Stimulated activated naive CD8-positive, alpha-beta T cell treated with anti-CD3 and anti-CD28 coated beads, Interleukin-15, amount 100 ng/mL, for 72 hours (primary cell): Measurements from ENCODE around the gene CAVIN1.
"Not testable (repeated sequence)": the region's sequence is repeated elsewhere in the genome, so short reads cannot be mapped to it uniquely, and the experiment has no call there.

ENCODE experiments used
- ATAC-seq: fragments of 150-1000 bp; cut with Tn5 transposase; 2 replicates; pipeline ENCODE4 v1.10.0; 2021; ENCODE audit warnings: mild to moderate bottlenecking, moderate library complexity
- DNase-seq, 2 donors: peaks; one replicate each; pipeline ENCODE4 v3.0.0; 2021 to 2022
- H3K27ac Mint-ChIP-seq, 2 donors: one replicate each; pipeline ENCODE4 v1.8.0; 2022; ENCODE audit warnings: mild to moderate bottlenecking in 2 of 2, mixed read lengths in 2 of 2, moderate library complexity in 2 of 2
- H3K27me3 Mint-ChIP-seq: one replicate; pipeline ENCODE4 v1.8.0; 2022; ENCODE audit warnings: mixed read lengths
- H3K4me1 Mint-ChIP-seq: one replicate; pipeline ENCODE4 v1.8.0; 2022; ENCODE audit warnings: mild to moderate bottlenecking, mixed read lengths
- H3K4me3 Mint-ChIP-seq, 2 donors: one replicate each; pipeline ENCODE4 v1.8.0; 2022; ENCODE audit warnings: mild to moderate bottlenecking in 2 of 2, mixed read lengths in 2 of 2, moderate library complexity in 1 of 2
- H3K9me3 Mint-ChIP-seq, 2 donors: one replicate each; pipeline ENCODE4 v1.8.0; 2022; ENCODE audit warnings: mixed read lengths in 2 of 2

Gene CAVIN1, protein sequence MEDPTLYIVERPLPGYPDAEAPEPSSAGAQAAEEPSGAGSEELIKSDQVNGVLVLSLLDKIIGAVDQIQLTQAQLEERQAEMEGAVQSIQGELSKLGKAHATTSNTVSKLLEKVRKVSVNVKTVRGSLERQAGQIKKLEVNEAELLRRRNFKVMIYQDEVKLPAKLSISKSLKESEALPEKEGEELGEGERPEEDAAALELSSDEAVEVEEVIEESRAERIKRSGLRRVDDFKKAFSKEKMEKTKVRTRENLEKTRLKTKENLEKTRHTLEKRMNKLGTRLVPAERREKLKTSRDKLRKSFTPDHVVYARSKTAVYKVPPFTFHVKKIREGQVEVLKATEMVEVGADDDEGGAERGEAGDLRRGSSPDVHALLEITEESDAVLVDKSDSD

DNA sequence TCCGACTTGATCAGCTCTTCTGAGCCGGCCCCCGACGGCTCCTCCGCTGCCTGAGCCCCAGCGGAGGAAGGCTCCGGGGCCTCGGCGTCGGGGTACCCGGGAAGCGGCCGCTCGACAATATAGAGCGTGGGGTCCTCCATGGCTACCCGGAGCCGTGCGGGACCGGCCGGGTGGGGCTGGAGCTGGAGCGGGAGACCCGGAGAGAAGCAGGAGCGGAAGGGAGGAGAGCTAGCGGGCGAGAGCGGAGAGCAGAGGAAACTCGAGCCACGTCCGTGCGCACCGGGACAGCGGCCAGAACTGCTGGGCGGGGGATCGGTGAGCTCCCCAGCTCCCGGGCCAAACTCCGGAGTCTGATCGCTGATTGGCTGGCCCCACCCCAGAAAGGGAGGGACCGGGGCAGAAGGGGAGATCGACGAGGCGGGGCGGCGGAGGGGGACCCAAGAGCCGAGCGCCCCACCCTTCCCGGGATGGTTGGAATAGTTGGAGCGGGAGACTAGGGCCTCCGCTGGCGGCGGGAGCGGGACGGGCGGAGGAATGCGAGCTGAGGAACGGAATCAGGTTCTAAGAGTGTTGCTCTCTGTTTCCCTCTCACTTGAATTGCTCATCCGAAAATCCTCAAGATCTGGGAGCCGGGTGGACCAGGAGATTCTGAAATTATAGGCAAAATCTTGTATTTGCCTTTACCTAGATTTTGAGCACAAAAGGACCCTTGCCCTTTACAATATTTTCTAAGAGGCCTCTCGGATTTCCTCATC, at the start of gene CAVIN1:
Gene CAVIN1, minus strand, starts transcription at position 299 of the 755 bp plus-strand sequence. Its CDS starts 159 bp downstream, at position 140.
- peaks cover 50% of the 10 kb centered on the region for H3K27me3 Mint-ChIP-seq
- DNase-seq (no peak), ATAC-seq (peak; percentile 52)
- no peaks in the 10 kb centered on the region for H3K9me3 Mint-ChIP-seq
- H3K4me3 Mint-ChIP-seq: peak within 1 kb of the TSS; percentile 92 to 93
- H3K4me1 Mint-ChIP-seq: peaks cover 40% of the 10 kb centered on the region
- no peak within 1 kb of the TSS for H3K27ac Mint-ChIP-seq

DNA sequence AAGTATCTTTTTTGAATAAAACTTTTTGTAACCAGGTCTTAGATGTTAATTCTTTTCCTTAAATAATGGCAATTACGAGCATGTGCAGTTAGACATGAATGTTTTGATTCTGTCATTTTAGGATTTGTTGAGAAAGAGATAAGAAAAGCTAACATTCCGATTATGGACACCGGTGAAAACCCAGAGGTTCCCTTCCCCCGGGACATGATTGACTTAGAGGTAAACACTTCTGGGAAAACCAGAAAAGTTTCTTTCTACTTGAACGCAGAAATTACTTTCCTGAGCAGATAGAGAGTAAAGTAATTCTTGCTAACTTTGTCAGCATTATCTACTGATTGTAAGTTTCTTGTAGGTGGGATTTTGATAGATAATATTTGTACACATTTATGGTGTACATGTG, 44.8 kb upstream of the CAVIN1 start:
- no peaks in the 10 kb centered on the region for H3K4me1 Mint-ChIP-seq

DNA sequence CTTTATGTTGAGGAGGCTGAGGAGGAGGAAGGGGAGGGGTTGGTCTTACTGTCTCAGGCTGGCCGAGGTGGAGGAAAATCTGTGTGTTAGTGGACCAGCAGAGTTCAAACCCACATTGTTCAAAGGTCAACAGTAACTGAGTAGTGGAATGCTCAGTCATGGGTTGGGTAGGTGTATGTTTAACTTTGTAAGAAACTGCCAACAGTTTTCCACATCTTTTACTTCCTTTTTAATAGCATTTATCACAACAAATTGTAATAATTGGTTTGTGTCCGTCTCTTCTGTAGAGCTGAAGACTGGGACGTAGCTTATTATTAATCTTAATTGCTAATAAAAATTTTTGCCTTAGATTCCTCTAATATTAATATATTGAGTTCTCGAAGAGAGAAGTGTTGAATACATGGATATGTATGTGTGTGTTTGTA, 40.9 kb upstream of the CAVIN1 start:
- H3K9me3 Mint-ChIP-seq: no peaks in the 10 kb centered on the region
- no peak for DNase-seq
- no peaks in the 10 kb centered on the region for H3K27me3 Mint-ChIP-seq
- no peak overlapping the region for H3K27ac Mint-ChIP-seq
- H3K4me3 Mint-ChIP-seq: no peak overlapping the region
- H3K4me1 Mint-ChIP-seq: peaks cover 17% of the 10 kb centered on the region
- no peak for ATAC-seq

More for the DNA sequence above, 44.8 kb upstream of the CAVIN1 start:
- DNase-seq: no peak
- no peak for ATAC-seq
- no peaks in the 10 kb centered on the region for H3K27me3 Mint-ChIP-seq
- no peak overlapping the region for H3K27ac Mint-ChIP-seq
- no peaks in the 10 kb centered on the region for H3K9me3 Mint-ChIP-seq
- H3K4me3 Mint-ChIP-seq: no peak overlapping the region

DNA sequence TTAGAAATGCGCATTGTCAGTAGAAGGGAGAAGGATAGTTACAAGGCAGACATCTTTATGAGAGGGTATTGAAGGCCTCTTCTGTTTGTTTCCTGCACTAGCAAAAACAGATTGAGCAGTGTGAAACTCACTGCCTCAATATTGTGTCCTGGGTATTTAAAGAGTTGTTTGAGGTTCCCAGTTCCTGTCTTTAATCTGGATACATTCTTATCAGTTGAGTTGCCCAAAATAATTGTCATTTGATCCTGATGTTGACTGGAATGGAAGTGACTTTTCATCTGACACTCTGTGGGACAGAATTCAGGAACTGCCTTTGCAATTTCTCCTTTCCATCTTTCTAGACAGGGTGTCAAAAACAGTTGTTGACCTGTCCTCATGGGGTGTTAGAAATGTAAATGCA, 37.3 kb upstream of the CAVIN1 start:
- H3K9me3 Mint-ChIP-seq: no peaks in the 10 kb centered on the region
- peaks cover 3% of the 10 kb centered on the region for H3K27me3 Mint-ChIP-seq
- H3K4me1 Mint-ChIP-seq: peaks cover 46% of the 10 kb centered on the region
- H3K4me3 Mint-ChIP-seq: peak overlapping the region; percentile 90 to 99
- DNase-seq (no peak), ATAC-seq (no peak)
- no peak overlapping the region for H3K27ac Mint-ChIP-seq

DNA sequence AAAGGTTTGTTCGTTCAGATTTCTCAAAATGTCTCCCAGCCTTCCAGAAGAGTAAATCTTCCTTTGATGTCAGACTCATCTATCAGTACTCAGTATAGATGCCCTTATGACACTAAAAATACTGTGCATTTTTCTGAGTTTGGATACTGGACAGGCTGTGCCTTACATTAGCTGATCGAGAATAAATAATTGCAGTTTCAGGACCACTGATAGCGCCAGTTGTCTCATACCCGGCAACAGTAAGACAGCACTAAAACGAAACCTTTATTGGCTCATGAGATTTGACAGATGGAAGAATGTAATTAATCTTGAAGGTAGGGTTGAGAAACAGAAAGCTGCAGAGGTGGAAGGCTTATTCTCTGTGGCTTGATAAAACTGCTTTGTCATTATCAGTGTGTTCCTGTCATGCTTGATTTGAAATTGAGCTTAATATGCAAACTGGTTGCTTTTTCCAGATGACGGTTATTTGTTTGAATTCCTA, 36.8 kb upstream of the CAVIN1 start:
- peak overlapping the region; percentile 90 to 99 for H3K4me3 Mint-ChIP-seq
- peak; percentile 66 for ATAC-seq

DNA sequence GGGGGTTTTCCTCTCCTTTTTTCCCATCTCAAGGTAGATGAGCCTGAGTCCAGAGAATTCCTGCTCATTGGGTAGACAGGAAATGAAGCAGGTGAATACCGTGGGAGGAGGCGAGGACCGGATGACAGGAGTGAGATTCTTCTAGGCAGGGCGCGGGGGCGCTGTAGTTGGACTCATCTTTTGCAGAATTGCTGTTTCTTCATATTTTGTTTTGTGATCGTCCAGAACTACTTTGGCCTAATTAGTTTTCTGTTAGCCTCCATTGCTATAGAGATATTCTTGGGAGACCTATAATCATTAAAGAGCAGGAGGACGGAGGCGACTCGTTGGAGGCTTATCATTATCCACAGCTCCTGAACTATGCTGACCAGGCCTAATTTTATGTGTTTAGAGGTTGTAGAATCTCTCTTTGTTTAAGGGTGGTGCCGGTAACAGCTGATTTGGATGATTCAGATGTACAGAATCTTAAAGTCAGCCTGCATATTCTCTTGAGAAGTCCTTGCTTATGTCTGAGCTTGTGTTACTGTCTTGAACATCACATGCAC, 36.3 kb upstream of the CAVIN1 start:
- Mint-ChIP-seq H3K27ac (peak overlapping the region; percentile 73 to 98), H3K27me3 (peaks cover 7% of the 10 kb centered on the region), H3K4me3 (peak overlapping the region; percentile 90 to 99), H3K9me3 (no peaks in the 10 kb centered on the region), H3K4me1 (peaks cover 46% of the 10 kb centered on the region)
- peak; percentile 39 for ATAC-seq
- DNase-seq: peak in 1 of 2 donors; percentile 26

More for the DNA sequence above, 36.8 kb upstream of the CAVIN1 start:
- Mint-ChIP-seq H3K27ac (no peak overlapping the region), H3K4me1 (peaks cover 46% of the 10 kb centered on the region), H3K27me3 (peaks cover 7% of the 10 kb centered on the region), H3K9me3 (no peaks in the 10 kb centered on the region)
- peak in 1 of 2 donors; percentile 5 for DNase-seq

DNA sequence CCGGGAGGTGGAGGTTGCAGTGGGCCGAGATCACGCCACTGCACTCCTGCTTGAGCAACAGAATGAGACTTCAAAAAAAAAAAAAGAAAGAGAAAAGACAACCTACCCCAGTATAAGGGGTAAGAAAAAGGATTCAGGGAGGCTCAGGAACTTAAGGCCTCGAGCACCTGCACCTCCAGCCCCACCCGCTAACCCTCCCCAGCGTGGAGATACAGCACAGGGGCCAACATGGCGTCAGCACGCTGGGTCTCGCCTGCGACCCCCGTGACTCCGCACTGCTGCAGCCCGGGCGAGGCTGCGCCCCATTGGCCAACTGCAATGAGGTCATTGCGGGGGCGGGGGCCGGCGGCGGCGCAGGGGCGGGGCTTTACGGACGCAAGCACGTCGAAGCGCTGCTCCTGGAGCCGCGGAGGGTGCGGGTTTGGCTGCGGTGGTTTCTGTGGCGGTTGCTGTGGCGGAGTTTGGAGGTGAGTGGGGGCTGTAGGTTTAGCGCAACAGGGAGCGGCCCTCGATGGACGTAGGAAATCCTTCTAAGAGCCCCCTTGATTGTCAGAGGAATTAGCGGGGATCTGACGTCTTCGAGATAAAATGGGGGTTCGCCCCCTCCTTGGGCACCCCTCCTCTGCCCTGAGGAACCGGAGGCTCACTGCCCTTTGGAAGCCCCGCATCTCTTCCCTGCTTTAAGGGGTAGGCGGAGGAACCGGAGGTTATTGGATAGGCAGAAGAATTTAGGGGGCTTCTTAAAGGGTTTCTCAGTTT, 35.6 kb upstream of the CAVIN1 start, which contains the start of gene ATP6V0A1:
Gene ATP6V0A1, plus strand, starts transcription at position 382 of the 759 bp plus-strand sequence. CDS start 2,017 bp downstream, outside the sequence.
- peak; percentile 93 for ATAC-seq
- peaks cover 46% of the 10 kb centered on the region for H3K4me1 Mint-ChIP-seq

DNA sequence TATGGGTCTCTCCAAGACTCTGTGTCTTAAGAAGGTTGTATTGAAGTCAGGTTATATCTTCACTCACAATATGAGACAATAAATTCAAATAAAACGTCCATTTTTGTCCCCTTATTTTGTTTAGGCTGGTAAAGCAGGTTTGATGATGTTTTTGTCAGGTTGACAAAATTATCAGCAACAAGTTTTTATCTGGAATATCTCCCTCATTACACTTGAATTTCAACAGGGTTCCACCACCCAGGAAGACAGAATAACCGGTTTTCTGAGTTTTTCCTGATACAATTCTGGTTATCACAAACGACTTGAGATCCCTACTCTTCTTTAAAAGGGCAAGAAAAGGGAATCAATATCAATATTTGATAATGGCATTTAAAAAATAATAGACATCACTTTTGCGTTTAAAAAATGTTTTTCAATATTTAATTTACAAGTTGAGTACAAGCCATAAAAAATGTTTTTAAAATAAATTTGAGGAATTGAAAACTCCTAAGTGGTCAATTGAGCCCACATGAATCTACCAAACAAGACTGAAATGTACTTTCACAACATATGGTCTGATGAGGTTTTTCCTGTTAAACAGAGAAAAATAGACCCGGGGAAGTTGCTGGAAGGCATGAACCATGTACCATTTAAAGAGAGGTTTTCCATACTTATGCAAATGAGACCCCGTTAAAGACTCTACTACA, 34.2 kb upstream of the CAVIN1 start:
- DNase-seq (no peak), ATAC-seq (no peak)
- peak overlapping the region in 1 of 2 donors; percentile 2 for H3K27ac Mint-ChIP-seq
- H3K9me3 Mint-ChIP-seq: no peaks in the 10 kb centered on the region
- peaks cover 46% of the 10 kb centered on the region for H3K4me1 Mint-ChIP-seq
- peaks cover 7% of the 10 kb centered on the region for H3K27me3 Mint-ChIP-seq
- H3K4me3 Mint-ChIP-seq: peak overlapping the region; percentile 79 to 99

More for the DNA sequence above, 35.6 kb upstream of the CAVIN1 start, which contains the start of gene ATP6V0A1:
- H3K9me3 Mint-ChIP-seq: no peaks in the 10 kb centered on the region
- DNase-seq: peak; percentile 88 to 89
- peaks cover 7% of the 10 kb centered on the region for H3K27me3 Mint-ChIP-seq
- peak within 1 kb of the TSS; percentile 73 to 98 for H3K27ac Mint-ChIP-seq
- peak within 1 kb of the TSS; percentile 90 to 99 for H3K4me3 Mint-ChIP-seq

DNA sequence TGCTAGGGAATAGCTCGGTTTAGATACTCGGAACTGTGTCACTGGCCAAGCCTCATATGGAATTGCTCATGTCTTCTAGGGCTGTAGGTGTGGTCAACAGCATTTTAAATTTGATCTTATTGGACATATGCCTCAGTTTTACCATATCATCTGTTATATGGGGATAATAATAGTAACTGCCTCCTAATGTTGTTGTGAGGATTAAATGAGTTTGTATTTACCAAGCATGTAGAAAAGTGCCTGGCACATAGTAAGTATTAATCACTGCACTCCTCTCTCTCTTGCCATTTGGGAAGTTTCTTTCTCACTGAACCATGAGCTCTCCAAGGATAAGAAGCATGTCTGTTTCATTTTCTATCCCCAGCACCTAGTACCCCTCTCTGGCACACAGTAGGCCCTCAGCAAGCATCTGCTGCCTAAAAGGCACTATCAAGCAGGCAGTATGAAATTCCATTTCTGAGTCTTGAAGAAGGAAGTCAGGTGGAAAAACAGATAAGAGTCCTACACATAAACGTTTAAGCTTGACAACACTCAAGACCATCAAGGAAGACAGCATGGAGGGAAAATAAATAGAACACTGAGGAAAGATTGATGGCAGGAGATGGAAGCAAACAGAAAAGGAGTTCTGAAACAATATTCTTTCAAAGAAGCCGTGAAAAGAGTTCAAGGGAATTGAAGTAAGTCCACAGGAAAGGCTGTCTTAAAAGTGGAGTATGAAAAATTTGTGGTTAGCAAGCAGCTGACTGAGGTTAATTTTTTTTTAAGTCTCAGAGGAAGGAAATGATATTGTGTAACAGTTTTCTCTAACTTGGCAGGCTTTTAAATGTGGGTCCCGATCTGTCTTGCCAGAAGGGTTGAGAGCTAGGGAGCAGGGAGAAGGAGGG, 33.4 kb upstream of the CAVIN1 start:
- Mint-ChIP-seq H3K27ac (no peak overlapping the region), H3K4me3 (peak overlapping the region; percentile 79 to 99), H3K27me3 (peaks cover 7% of the 10 kb centered on the region), H3K9me3 (no peaks in the 10 kb centered on the region), H3K4me1 (peaks cover 46% of the 10 kb centered on the region)
- peak; percentile 25 for ATAC-seq
- DNase-seq: no peak

DNA sequence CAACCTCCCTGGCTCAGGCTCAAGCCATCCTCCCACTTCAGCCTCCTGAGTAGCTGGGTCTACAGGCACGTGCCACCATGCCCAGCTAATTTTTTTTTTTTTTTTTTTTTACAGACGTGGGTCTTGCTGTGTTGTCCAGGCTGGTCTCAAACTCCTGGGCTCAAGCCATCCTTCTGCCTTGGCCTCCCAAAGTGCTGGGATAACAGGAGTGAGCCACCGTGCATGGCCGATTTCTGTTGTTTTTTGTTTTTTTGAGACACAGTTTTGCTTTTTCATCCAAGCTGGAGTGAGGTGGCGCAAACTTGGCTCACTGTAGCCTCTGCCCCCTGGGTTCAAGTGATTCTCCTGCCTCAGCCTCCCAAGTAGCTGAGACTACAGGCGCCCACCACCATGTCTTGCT, 31.9 kb upstream of the CAVIN1 start:
- H3K27ac Mint-ChIP-seq: peak overlapping the region in 1 of 2 donors; percentile 42
- not testable (repeated sequence) for ATAC-seq, DNase-seq, H3K9me3 Mint-ChIP-seq, H3K27me3 Mint-ChIP-seq, H3K4me3 Mint-ChIP-seq
- peaks cover 39% of the 10 kb centered on the region for H3K4me1 Mint-ChIP-seq

DNA sequence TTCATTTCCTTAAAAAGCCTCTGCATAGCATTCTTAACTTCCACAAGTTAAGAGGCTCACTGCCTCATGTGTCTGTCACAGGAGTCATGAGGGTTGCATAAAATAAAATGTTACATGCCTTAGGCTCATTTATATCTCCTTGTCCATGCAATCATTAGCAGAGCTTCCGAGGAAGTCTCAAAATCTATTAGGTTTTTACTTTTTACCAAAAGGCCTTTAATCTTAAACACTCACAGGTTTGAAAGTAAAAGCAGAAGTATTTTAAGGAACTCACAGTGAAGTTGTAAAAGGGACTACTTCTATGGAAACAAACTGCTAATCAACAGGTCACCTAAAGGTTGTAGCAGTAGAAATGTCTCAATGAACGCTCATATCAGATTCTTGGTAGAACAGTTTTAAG, 30.4 kb upstream of the CAVIN1 start:
- no peak for ATAC-seq
- Mint-ChIP-seq H3K27ac (no peak overlapping the region), H3K4me3 (no peak overlapping the region), H3K4me1 (peaks cover 23% of the 10 kb centered on the region), H3K9me3 (no peaks in the 10 kb centered on the region), H3K27me3 (peaks cover 7% of the 10 kb centered on the region)
- no peak for DNase-seq

DNA sequence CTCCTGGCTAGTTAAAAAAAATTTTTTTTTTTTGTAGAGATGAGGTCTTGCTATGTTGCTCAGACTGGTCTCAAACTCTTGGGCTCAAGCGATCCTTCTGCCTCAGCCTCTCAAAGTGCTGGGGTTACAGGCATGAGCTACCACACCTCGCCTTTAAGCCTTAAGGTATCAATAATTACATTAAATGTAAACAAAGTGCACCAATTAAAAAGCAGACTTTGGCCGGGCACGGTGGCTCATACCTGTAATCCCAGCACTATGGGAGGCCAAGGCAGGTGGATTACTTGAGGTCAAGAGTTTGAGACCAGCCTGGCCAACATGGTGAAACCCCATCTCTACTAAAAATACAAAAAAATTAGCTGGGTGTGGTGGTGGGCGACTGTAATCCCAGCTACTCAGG, 28.2 kb upstream of the CAVIN1 start:
- H3K27ac Mint-ChIP-seq, H3K4me3 Mint-ChIP-seq, ATAC-seq, DNase-seq, H3K9me3 Mint-ChIP-seq, H3K27me3 Mint-ChIP-seq, H3K4me1 Mint-ChIP-seq: not testable (repeated sequence)

DNA sequence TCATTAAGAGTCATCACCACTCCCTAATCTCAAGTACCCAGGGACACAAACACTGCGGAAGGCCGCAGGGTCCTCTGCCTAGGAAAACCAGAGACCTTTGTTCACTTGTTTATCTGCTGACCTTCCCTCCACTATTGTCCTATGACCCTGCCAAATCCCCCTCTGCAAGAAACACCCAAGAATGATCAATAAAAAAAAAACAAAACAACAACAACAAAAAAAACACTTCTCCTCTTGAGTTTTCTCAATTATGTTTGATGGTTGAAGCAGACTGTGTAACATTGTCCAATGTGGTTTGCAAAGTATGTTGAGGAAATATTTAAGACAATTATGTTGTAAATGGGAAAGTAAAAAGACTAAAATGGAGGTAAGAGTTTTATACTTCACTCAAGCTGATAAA, 26.8 kb upstream of the CAVIN1 start:
- H3K9me3 Mint-ChIP-seq, H3K27ac Mint-ChIP-seq, DNase-seq, H3K4me3 Mint-ChIP-seq, H3K4me1 Mint-ChIP-seq, H3K27me3 Mint-ChIP-seq, ATAC-seq: not testable (repeated sequence)

DNA sequence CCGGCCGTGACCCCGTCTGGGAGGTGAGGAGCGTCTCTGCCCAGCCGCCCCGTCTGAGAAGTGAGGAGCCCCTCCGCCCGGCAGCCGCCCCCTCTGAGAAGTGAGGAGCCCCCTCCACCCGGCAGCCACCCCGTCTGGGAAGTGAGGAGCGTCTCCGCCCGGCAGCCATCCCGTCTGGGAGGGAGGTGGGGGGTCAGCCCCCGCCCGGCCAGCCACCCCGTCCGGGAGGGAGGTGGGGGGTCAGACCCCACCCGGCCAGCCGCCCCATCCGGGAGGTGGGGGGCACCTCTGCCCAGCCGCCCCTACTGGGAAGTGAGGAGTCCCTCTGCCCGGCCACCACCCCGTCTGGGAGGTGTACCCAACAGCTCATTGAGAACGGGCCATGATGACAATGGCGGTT, 26.1 kb upstream of the CAVIN1 start:
- H3K4me1 Mint-ChIP-seq, DNase-seq, H3K9me3 Mint-ChIP-seq, ATAC-seq, H3K4me3 Mint-ChIP-seq, H3K27ac Mint-ChIP-seq, H3K27me3 Mint-ChIP-seq: not testable (repeated sequence)
